Caco-2 (cell line): ENCODE measurements around the gene IL36A. TPM values are rescaled to one million over a fixed set of nuclear protein-coding genes. Genes with fewer than 3 reads are reported as not detected.

Experiments used
- BruUV-seq: library from RNA; stranded (reverse); fragments of 400-500 nt; replicated peaks from 2 replicates; lab custom pipeline; 2021; lab: Mats Ljungman, UMichigan
- CTCF ChIA-PET: fragments of 300-600 bp; sonication (Branson Sonifier 250); formaldehyde crosslinking; loops from one replicate; lab custom pipeline; 2022; ENCODE audit warnings: antibody characterized with exemption; lab: Charles Lee
- POLR2A ChIA-PET: fragments of 300-600 bp; sonication (Branson Sonifier 250); formaldehyde crosslinking; loops from one replicate; lab custom pipeline; 2022; ENCODE audit warnings: antibody characterized with exemption; lab: Charles Lee
- DNase-seq, 2 experiments: peaks; one replicate each; pipeline versions ENCODE4 v3.0.0 to v3.0.0-alpha.2; 2020 to 2022
- H3K27me3 ChIP-seq: replicated peaks from 2 replicates; pipeline ENCODE4 v1.6.0; 2011; ENCODE audit warnings: low read length; ENCODE audit not compliant: control insufficient read depth, insufficient read depth
- H3K36me3 ChIP-seq: 2 replicates; pipeline ENCODE4 v1.5.1; 2011; ENCODE audit warnings: low read length; ENCODE audit not compliant: control insufficient read depth, insufficient read depth
- H3K4me1 ChIP-seq: fragments of 250-450 bp; sonication (Bioruptor Pico); 2 replicates; pipeline ENCODE4 v1.5.1; 2020; ENCODE audit warnings: mild to moderate bottlenecking
- H3K4me3 ChIP-seq: 2 replicates; pipeline ENCODE4 v1.5.1; 2011; ENCODE audit warnings: low read depth, mild to moderate bottlenecking, control low read depth, low read length
- H3K9me3 ChIP-seq: fragments of 250-450 bp; sonication (Bioruptor Pico); 2 replicates; pipeline ENCODE4 v1.5.1; 2020; ENCODE audit warnings: mild to moderate bottlenecking, moderate library complexity
- H3K27ac Mint-ChIP-seq: one replicate; pipeline ENCODE4 v1.8.0; 2022; ENCODE audit warnings: mixed read lengths; ENCODE audit not compliant: unreplicated experiment
- H3K27me3 Mint-ChIP-seq: one replicate; pipeline ENCODE4 v1.8.0; 2022; ENCODE audit warnings: mixed read lengths; ENCODE audit not compliant: insufficient read depth, unreplicated experiment
- H3K36me3 Mint-ChIP-seq: one replicate; pipeline ENCODE4 v1.8.0; 2022; ENCODE audit warnings: mild to moderate bottlenecking, mixed read lengths; ENCODE audit not compliant: insufficient read depth, unreplicated experiment
- H3K4me1 Mint-ChIP-seq: one replicate; pipeline ENCODE4 v1.8.0; 2022; ENCODE audit warnings: low read depth, mixed read lengths; ENCODE audit not compliant: unreplicated experiment
- H3K4me3 Mint-ChIP-seq: one replicate; pipeline ENCODE4 v1.8.0; 2022; ENCODE audit warnings: mild to moderate bottlenecking, moderate library complexity, mixed read lengths; ENCODE audit not compliant: unreplicated experiment
- H3K9me3 Mint-ChIP-seq: one replicate; pipeline ENCODE4 v1.8.0; 2022; ENCODE audit warnings: mixed read lengths; ENCODE audit not compliant: unreplicated experiment
- intact Hi-C: fragments of 100-400 bp; cut with micrococcal nuclease; formaldehyde crosslinking; loops from one replicate; pipeline ENCODE4 v1.10.0; 2022; ENCODE audit not compliant: unreplicated experiment
- total RNA-seq: library from RNA; stranded (reverse); gene quantifications from 2 replicates; pipeline ENCODE4 v1.2.3, GENCODE V29; 2022
- TF ChIP-seq, protein P1 (sequence below), 2 experiments: fragments of 200-600 bp in 1 of 2; IDR thresholded peaks; 1 replicate in 1 of 2; 2 replicates in 1 of 2; pipeline versions ENCODE4 v1.5.1 to v1.8.0; 2011 to 2022; ENCODE audit warnings: antibody characterized with exemption in 1 of 2, control low read depth in 1 of 2, inconsistent platforms in 1 of 2, low read depth in 1 of 2, low read length in 1 of 2, mild to moderate bottlenecking in 1 of 2, moderate library complexity in 1 of 2; ENCODE audit not compliant: insufficient read depth in 1 of 2, severe bottlenecking in 1 of 2, unreplicated experiment in 1 of 2

The IL36A gene
- total RNA-seq, 1 experiment from 2014 or later = not detected

DNA sequence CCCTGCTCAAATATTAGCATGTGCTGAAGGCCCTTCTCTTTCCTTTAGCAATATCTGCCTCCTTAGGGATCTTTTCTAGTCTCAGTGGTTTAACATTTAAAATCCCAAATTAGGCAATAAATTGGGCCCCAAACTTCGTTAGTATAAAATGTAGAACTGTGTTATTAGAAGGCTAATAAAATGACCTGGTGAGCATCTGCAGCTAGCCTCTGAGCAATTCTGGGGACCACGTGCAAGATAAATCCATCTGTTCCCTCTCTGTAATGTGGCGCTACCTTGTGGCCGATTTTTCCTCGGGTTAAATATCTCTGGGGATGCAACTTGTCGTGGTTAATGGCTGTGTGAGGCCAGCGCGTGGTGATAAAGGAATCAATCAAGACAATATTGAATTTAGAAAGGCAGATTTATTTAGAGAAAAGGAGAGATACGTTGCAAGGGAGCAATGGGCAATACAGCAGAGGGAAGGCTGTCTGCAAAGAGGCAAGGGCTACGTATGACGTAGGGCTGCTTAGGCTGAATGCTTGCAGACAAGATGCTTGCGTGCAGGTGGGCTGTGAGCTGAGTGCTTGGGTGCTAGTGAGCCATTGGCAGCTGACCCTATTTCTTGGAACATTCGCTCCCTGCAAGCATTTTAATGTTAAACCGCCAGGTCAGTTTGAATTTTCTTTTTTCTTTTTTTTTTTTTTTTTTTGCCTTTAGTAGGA is 46.0 kb upstream of the IL36A start:
- Mint-ChIP-seq H3K27me3 (peaks cover 4% of the 10 kb centered on the region), H3K4me3 (no peak overlapping the region), H3K27ac (no peak overlapping the region), H3K9me3 (no peaks in the 10 kb centered on the region), H3K4me1 (no peaks in the 10 kb centered on the region), H3K36me3 (no peaks in the 10 kb centered on the region)
- peaks cover 5% of the 10 kb centered on the region; the same call in 1 of the 2 replicates for H3K4me1 ChIP-seq
- TF ChIP-seq, protein P1, sequence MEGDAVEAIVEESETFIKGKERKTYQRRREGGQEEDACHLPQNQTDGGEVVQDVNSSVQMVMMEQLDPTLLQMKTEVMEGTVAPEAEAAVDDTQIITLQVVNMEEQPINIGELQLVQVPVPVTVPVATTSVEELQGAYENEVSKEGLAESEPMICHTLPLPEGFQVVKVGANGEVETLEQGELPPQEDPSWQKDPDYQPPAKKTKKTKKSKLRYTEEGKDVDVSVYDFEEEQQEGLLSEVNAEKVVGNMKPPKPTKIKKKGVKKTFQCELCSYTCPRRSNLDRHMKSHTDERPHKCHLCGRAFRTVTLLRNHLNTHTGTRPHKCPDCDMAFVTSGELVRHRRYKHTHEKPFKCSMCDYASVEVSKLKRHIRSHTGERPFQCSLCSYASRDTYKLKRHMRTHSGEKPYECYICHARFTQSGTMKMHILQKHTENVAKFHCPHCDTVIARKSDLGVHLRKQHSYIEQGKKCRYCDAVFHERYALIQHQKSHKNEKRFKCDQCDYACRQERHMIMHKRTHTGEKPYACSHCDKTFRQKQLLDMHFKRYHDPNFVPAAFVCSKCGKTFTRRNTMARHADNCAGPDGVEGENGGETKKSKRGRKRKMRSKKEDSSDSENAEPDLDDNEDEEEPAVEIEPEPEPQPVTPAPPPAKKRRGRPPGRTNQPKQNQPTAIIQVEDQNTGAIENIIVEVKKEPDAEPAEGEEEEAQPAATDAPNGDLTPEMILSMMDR (IDR thresholded peaks at IDR 0.05; ENCODE audit: insufficient read depth in 1 of 2, low read depth in 1 of 2, low read length in 1 of 2, severe bottlenecking in 1 of 2, unreplicated experiment in 1 of 2) = peak in 1 of 2 experiments; percentile 21
- intact Hi-C loops = loop anchor here (1.0 to 10.0 kb wide), 5 partner anchors 74 to 334 kb away; partner anchors contain the start of gene CKAP2L
- DNase-seq = peak in 1 of 2 experiments; percentile 19
- ChIA-PET CTCF (interaction anchor here (0.5 to 1.5 kb wide), 15 partner anchors 12 to 526 kb away, joined by 3 to 19 read pairs (median 4); partner anchors contain the start of genes CKAP2L and RGPD8), POLR2A (no interaction called here)
- H3K27me3 ChIP-seq = no peaks in the 10 kb centered on the region
- no peaks in the 10 kb centered on the region for H3K36me3 ChIP-seq
- H3K9me3 ChIP-seq = no peaks in the 10 kb centered on the region
- no peak overlapping the region for H3K4me3 ChIP-seq
- no TSS peak for BruUV-seq

DNA sequence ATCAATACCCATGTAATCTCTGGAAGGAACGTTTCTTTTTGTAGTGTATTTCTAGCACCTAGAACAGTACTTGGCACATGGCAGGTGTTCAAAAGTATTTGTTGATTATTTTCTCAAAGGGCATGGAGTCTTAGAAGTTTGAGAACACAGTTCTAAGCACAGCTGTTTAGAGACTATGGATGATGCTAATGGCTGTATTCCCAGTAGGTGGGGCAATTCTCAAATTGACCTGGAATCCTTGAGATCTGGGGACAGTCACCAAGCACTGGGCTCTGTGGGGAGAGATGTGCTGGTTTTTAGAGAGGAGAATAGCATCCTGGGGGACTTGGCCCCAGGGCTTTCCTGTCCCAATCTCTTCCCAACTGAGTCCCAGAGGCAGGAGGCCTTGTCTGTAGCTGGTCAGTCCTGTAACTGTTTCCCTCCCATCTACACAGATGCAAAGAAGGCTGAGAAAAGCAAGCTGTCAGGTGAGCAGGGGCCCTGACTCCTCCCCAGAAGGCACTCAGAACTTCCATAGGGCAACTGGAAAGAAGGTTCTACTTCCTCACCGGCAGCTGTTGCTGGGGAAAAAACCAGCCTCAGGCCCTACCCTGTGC is 44.9 kb upstream of the IL36A start:
- no peaks in the 10 kb centered on the region for H3K4me1 Mint-ChIP-seq
- H3K36me3 ChIP-seq = no peaks in the 10 kb centered on the region
- TF ChIP-seq, protein P1 (IDR thresholded peaks at IDR 0.05; ENCODE audit: insufficient read depth in 1 of 2, low read depth in 1 of 2, low read length in 1 of 2, severe bottlenecking in 1 of 2, unreplicated experiment in 1 of 2) = no peak
- H3K9me3 ChIP-seq = no peaks in the 10 kb centered on the region
- H3K36me3 Mint-ChIP-seq = no peaks in the 10 kb centered on the region
- ChIA-PET CTCF (interaction anchor here (0.9 to 1.1 kb wide), 2 partner anchors 197 to 211 kb away, joined by 3 read pairs; no protein-coding TSS in a partner anchor), POLR2A (no interaction called here)
- DNase-seq = no peak
- no peak overlapping the region for H3K27ac Mint-ChIP-seq
- peaks cover 5% of the 10 kb centered on the region; the same call in 1 of the 2 replicates for H3K4me1 ChIP-seq
- H3K27me3 ChIP-seq = no peaks in the 10 kb centered on the region
- H3K9me3 Mint-ChIP-seq = no peaks in the 10 kb centered on the region
- intact Hi-C loops = no loop called here
- BruUV-seq = no TSS peak
- peaks cover 4% of the 10 kb centered on the region for H3K27me3 Mint-ChIP-seq
- H3K4me3 ChIP-seq = no peak overlapping the region
- H3K4me3 Mint-ChIP-seq = no peak overlapping the region

DNA sequence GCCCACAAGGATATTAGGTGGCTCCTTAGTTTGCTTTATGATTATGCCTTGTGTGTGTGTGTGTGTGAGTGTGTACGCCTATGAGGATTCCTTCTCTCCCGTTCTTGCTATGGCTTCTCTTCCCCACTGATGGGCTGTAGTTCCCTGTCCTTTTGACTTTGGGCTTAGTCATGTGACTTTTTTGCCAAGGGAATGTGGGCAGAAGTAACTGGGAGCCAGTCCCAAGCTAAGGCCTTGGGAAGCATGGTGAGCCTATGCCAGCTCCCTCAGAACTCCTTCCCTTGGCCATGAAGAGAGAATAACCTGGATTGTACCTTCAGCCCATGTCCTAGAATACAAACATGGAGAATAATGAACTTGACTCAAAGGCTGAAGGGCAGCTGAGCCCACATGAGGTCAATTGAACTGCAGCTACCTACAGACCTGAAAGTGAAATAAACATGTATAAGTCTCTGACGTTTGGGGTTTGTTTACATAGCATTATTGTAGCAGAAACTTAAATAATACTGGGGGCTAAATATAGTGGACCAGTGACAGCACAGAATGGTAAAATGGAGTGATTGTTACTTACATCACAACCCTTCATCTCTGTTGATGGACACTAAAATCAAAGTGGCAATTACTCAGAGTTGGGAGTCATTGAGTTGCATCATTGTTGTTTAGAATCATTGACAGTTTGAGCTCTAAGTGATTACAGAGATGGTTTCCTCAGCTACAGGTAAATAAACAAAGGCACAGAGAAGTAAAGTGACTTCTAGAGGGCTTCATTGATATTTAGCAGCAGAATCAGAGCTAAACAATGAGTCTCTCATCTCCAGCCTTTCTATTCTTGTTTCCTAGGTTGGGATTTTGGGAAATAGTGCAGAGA is 42.7 kb upstream of the IL36A start:
- H3K36me3 ChIP-seq = no peaks in the 10 kb centered on the region
- POLR2A ChIA-PET = no interaction called here
- no peak overlapping the region for H3K4me3 Mint-ChIP-seq
- H3K9me3 ChIP-seq = no peaks in the 10 kb centered on the region
- no peaks in the 10 kb centered on the region for H3K27me3 ChIP-seq
- TF ChIP-seq, protein P1 (IDR thresholded peaks at IDR 0.05; ENCODE audit: insufficient read depth in 1 of 2, low read depth in 1 of 2, low read length in 1 of 2, severe bottlenecking in 1 of 2, unreplicated experiment in 1 of 2) = no peak
- H3K27ac Mint-ChIP-seq = no peak overlapping the region
- peaks cover 4% of the 10 kb centered on the region for H3K27me3 Mint-ChIP-seq
- H3K4me1 ChIP-seq = peaks cover 5% of the 10 kb centered on the region; the same call in 1 of the 2 replicates
- H3K4me1 Mint-ChIP-seq = no peaks in the 10 kb centered on the region
- BruUV-seq = no TSS peak
- no peaks in the 10 kb centered on the region for H3K36me3 Mint-ChIP-seq
- no peaks in the 10 kb centered on the region for H3K9me3 Mint-ChIP-seq
- no peak overlapping the region for H3K4me3 ChIP-seq
- no peak for DNase-seq
- intact Hi-C loops = no loop called here
- CTCF ChIA-PET = no interaction called here
